ENCODE data around the gene ORC5.

- peak; percentile 79 for TF ChIP-seq CTCF (IDR thresholded peaks at IDR 0.05; ENCODE audit: poor library complexity)
- TF ChIP-seq EZH2phosphoT487 (IDR thresholded peaks at IDR 0.05; ENCODE audit: low read depth, severe bottlenecking, unreplicated experiment): no peak
Measured at GRCh38 chr7:104231054-104232046, 23.5 kb upstream of the ORC5 start.
